HepG2 (cell line): ENCODE data around the gene C11orf68. TPM values are rescaled to one million over a fixed set of nuclear protein-coding genes. Genes with fewer than 3 reads are reported as not detected.

ENCODE experiments used
- ATAC-seq: fragments of 200-7000 bp; cut with Tn5 transposase; 3 replicates; pipeline ENCODE4 v1.9.1; 2020; ENCODE audit warnings: mild to moderate bottlenecking, moderate library complexity
- BruUV-seq: library from RNA; stranded (reverse); fragments of 400-500 nt; replicated peaks from 2 replicates; lab custom pipeline; 2021; lab: Mats Ljungman, UMichigan
- CTCF ChIA-PET: fragments of 300-600 bp; formaldehyde crosslinking; extraction: SDS; loops from one replicate; lab custom pipeline; 2021; ENCODE audit warnings: low total read pairs, inconsistent platforms, low intra/inter-chr PET ratio; lab: Yijun Ruan, JAX
- POLR2A ChIA-PET: fragments of 350-600 bp; sonication (Branson Sonifier 250); formaldehyde crosslinking; loops from one replicate; lab custom pipeline; 2020; ENCODE audit warnings: antibody characterized with exemption, inconsistent platforms; lab: Yijun Ruan, JAX
- DNase-seq: peaks from one replicate; pipeline ENCODE4 v3.0.0-alpha.2; 2015; ENCODE audit warnings: low spot score
- FAIRE-seq: peaks from 3 replicates; lab custom pipeline; 2011; peaks lifted over from hg19 to GRCh38; lab: Jason Lieb, UNC
- H2AFZ ChIP-seq: one replicate; pipeline ENCODE4 v1.6.1; 2011; ENCODE audit warnings: low read length, inconsistent platforms
- H3K27ac ChIP-seq: fragments of 300-600 bp; 3 replicates; pipeline ENCODE4 v1.8.0; 2011; ENCODE audit warnings: mixed run types, mild to moderate bottlenecking, mixed read lengths, low read length, inconsistent platforms; ENCODE audit not compliant: insufficient read depth; ENCODE audit errors: extremely low read length
- H3K27me3 ChIP-seq, 2 experiments: fragments of 200-600 bp in 1 of 2; 2 replicates in 1 of 2; 3 replicates in 1 of 2; pipeline versions ENCODE4 v1.6.0 to v1.8.0; 2011; ENCODE audit warnings: low read length in 2 of 2, mild to moderate bottlenecking in 2 of 2, moderate library complexity in 2 of 2, inconsistent platforms in 1 of 2; ENCODE audit not compliant: insufficient read depth in 2 of 2, control insufficient read depth in 1 of 2
- H3K36me3 ChIP-seq, 2 experiments: fragments of 200-600 bp in 1 of 2; replicated peaks in 1 of 2; 2 replicates in 1 of 2; 3 replicates in 1 of 2; pipeline versions ENCODE4 v1.5.1 to v1.8.0; 2011; ENCODE audit warnings: low read length in 2 of 2, inconsistent platforms in 1 of 2; ENCODE audit not compliant: insufficient read depth in 2 of 2, control insufficient read depth in 1 of 2
- H3K4me1 ChIP-seq: 2 replicates; pipeline ENCODE4 v1.5.1; 2012; ENCODE audit warnings: low read length, inconsistent platforms; ENCODE audit not compliant: insufficient read depth
- H3K4me2 ChIP-seq: 2 replicates; pipeline ENCODE4 v1.6.0; 2011; ENCODE audit warnings: low read depth, low read length, inconsistent platforms
- H3K4me3 ChIP-seq, 3 experiments: fragments of 200-600 bp in 1 of 3; sonication (generic), shearing (Covaris generic) in 1 of 3; replicated peaks in 1 of 3; 2 replicates each; pipeline ENCODE4 v1.5.1; 2011 to 2016; ENCODE audit warnings: low read length in 3 of 3, inconsistent platforms in 2 of 3, low read depth in 2 of 3, mild to moderate bottlenecking in 2 of 3, control low read depth in 1 of 3, mixed read lengths in 1 of 3; ENCODE audit not compliant: insufficient read depth in 1 of 3
- H3K79me2 ChIP-seq: one replicate; pipeline ENCODE4 v1.6.1; 2011; ENCODE audit warnings: low read length, inconsistent platforms; ENCODE audit not compliant: insufficient read depth
- H3K9ac ChIP-seq: 2 replicates; pipeline ENCODE4 v1.6.0; 2011; ENCODE audit warnings: mild to moderate bottlenecking, low read depth, low read length, inconsistent platforms; ENCODE audit not compliant: insufficient read depth
- H3K9me3 ChIP-seq: 2 replicates; pipeline ENCODE4 v1.5.1; 2012; ENCODE audit warnings: mild to moderate bottlenecking, low read length
- H4K20me1 ChIP-seq: 2 replicates; pipeline ENCODE4 v1.6.0; 2011; ENCODE audit warnings: inconsistent platforms, mild to moderate bottlenecking, low read length, moderate library complexity; ENCODE audit not compliant: insufficient read depth
- AGO2 ChIP-seq: fragments of 200-400 bp; formaldehyde crosslinking; optimal IDR thresholded peaks from 2 replicates; pipeline ENCODE3; 2017; ENCODE audit warnings: mild to moderate bottlenecking, low read depth, low read length, moderate library complexity
- IRF9 ChIP-seq: sonication (generic); formaldehyde crosslinking; IDR thresholded peaks from 2 replicates; pipeline ENCODE4 v1.8.0; 2022; ENCODE audit warnings: missing genetic modification reagents, mild to moderate bottlenecking, borderline replicate concordance
- POLR2AphosphoS2 ChIP-seq: IDR thresholded peaks from 2 replicates; pipeline ENCODE4 v1.6.1; 2011; ENCODE audit warnings: low read depth, low read length, improper control_type of control experiment
- REL ChIP-seq: sonication (generic); formaldehyde crosslinking; conservative IDR thresholded peaks from 2 replicates; pipeline ENCODE4 v1.8.0; 2022; ENCODE audit warnings: mild to moderate bottlenecking, missing genetic modification reagents, moderate library complexity
- TAF1 ChIP-seq: sonication (generic); formaldehyde crosslinking; IDR thresholded peaks from 2 replicates; pipeline ENCODE4 v1.4.0; 2020; ENCODE audit warnings: missing genetic modification reagents
- ZNF547 ChIP-seq: sonication (generic); formaldehyde crosslinking; IDR thresholded peaks from 2 replicates; pipeline ENCODE4 v1.5.1; 2020; ENCODE audit warnings: mild to moderate bottlenecking, missing genetic modification reagents
- ZSCAN22 ChIP-seq: sonication (generic); formaldehyde crosslinking; IDR thresholded peaks from 2 replicates; pipeline ENCODE4 v1.4.0; 2020; ENCODE audit warnings: mild to moderate bottlenecking, missing genetic modification reagents
- ZXDC ChIP-seq: sonication (generic); formaldehyde crosslinking; IDR thresholded peaks from 2 replicates; pipeline ENCODE4 v1.5.0; 2020; ENCODE audit warnings: mild to moderate bottlenecking, missing genetic modification reagents
- WGBS: methylation state at CpG from one replicate; pipeline ENCODE4 v1.1.6; 2017; ENCODE audit warnings: low lambda C conversion rate; 5-methylcytosine and 5-hydroxymethylcytosine counted together
- in situ Hi-C: cut with HindIII; loops from 2 replicates; pipeline ENCODE4 v1.10.0; 2017; ENCODE audit warnings: low pct_unique_long_range_greater_than_20kb; ENCODE audit not compliant: extremely low pct_ligation_motif_present
- intact Hi-C: fragments of 100-400 bp; cut with micrococcal nuclease; formaldehyde crosslinking; loops from one replicate; pipeline ENCODE4 v1.10.0; 2022; ENCODE audit not compliant: unreplicated experiment
- polyA plus RNA-seq, 8 experiments: library from polyadenylated mRNA; depleted of rRNA in 3 of 8; stranded (reverse) in 7 of 8; unstranded in 1 of 8; fragments of >200 nt; fragmentation: Illumina TruSeq in 4 of 8; extraction: Trizol in 4 of 8; gene quantifications; 2 replicates each; pipeline versions ENCODE4 v1.2.1 to v1.2.3, GENCODE V29; 2011 to 2016; ENCODE audit warnings: low read depth in 4 of 8, missing spikeins in 1 of 8, mixed read lengths in 1 of 8; ENCODE audit not compliant: insufficient read depth in 1 of 8
- total RNA-seq, 5 experiments: library from RNA; depleted of rRNA; stranded (reverse); fragments of >200 nt; fragmentation: Illumina TruSeq; extraction: Trizol; gene quantifications; 2 replicates each; pipeline ENCODE4 v1.2.3, GENCODE V29; 2016; ENCODE audit warnings: low read depth in 1 of 5

C11orf68 gene
- total and polyA plus RNA-seq, 2 of the 13 experiments (the other 11 are each of a cell fraction or from before 2014, with no cell fraction given): 8.4 to 28.3 TPM

- TF ChIP-seq TAF1: no peak
- TF ChIP-seq ZSCAN22 (CRISPR knock-in tag): no peak
- TF ChIP-seq IRF9 (CRISPR knock-in tag): no peak
Measured at GRCh38 chr11:65880027-65880426, 38.8 kb downstream of the C11orf68 start (continued).

GRCh38 chr11:65879617-65880016, 39.2 kb downstream of the C11orf68 start, which contains the start of gene CTSW:
TSS of gene CTSW (plus strand) at chr11:65879837. CDS start at chr11:65879855, 18 bp downstream.
- Histone ChIP-seq H3K36me3 (peaks cover 4 to 13% of the 10 kb centered on the region in 2 experiments; a peak in 3 of 5 replicates), H3K4me1 (peaks cover 20% of the 10 kb centered on the region; the same call in 1 of the 2 replicates), H3K4me3 (no peak within 1 kb of the TSS), H3K27me3 (no peaks in the 10 kb centered on the region), H2AFZ (no peak within 1 kb of the TSS), H3K27ac (no peak within 1 kb of the TSS), H3K79me2 (no peaks in the 10 kb centered on the region), H3K9ac (no peak within 1 kb of the TSS), H3K4me2 (no peak within 1 kb of the TSS), H3K9me3 (no peaks in the 10 kb centered on the region), H4K20me1 (no peaks in the 10 kb centered on the region)
- WGBS: 80% methylated on average over 6 of the region's 7 CpGs
- no peak for DNase-seq
- ChIA-PET POLR2A (interaction anchor here (1.1 kb wide), 1 partner anchor 21 kb away, joined by 4 read pairs; no protein-coding TSS in a partner anchor), CTCF (no interaction called here)
- ATAC-seq: no peak
- in situ Hi-C loops: loop anchor here (5.0 kb wide), 1 partner anchor 108 kb away; no protein-coding TSS in a partner anchor
- intact Hi-C loops: no loop called here
- no peak for TF ChIP-seq POLR2AphosphoS2
- TF ChIP-seq ZXDC (CRISPR knock-in tag): no peak
- TF ChIP-seq REL (CRISPR knock-in tag): no peak
- TF ChIP-seq ZNF547: no peak
- peak; percentile 37 for TF ChIP-seq AGO2
- BruUV-seq: no TSS peak
- FAIRE-seq: no peak
